A549 (cell line): ENCODE results near the gene MED1.
A peak's percentile ranks its signal among the peaks of the same experiment; 100 is the strongest.

Experiments
- EP300 ChIP-seq, 2 experiments: fragments of >200 bp; sonication (Bioruptor Twin); formaldehyde crosslinking; IDR thresholded peaks; 2 replicates in 1 of 2; 3 replicates in 1 of 2; pipeline ENCODE4 v1.6.1; 2016 to 2017
- HES2 ChIP-seq: fragments of >200 bp; sonication (Bioruptor Twin); formaldehyde crosslinking; IDR thresholded peaks from 2 replicates; pipeline ENCODE4 v1.6.1; 2016
- JUN ChIP-seq, 2 experiments: fragments of >200 bp; sonication (Bioruptor Twin); formaldehyde crosslinking; IDR thresholded peaks; 2 replicates in 1 of 2; 3 replicates in 1 of 2; pipeline ENCODE4 v1.6.1; 2016 to 2017
- TF ChIP-seq, protein P1 (sequence below): fragments of >200 bp; sonication (Bioruptor Twin); formaldehyde crosslinking; IDR thresholded peaks from 3 replicates; pipeline ENCODE4 v1.5.1; 2016

GRCh38 chr17:39450847-39451581 is at the start of gene MED1:
- TF ChIP-seq, protein P1, sequence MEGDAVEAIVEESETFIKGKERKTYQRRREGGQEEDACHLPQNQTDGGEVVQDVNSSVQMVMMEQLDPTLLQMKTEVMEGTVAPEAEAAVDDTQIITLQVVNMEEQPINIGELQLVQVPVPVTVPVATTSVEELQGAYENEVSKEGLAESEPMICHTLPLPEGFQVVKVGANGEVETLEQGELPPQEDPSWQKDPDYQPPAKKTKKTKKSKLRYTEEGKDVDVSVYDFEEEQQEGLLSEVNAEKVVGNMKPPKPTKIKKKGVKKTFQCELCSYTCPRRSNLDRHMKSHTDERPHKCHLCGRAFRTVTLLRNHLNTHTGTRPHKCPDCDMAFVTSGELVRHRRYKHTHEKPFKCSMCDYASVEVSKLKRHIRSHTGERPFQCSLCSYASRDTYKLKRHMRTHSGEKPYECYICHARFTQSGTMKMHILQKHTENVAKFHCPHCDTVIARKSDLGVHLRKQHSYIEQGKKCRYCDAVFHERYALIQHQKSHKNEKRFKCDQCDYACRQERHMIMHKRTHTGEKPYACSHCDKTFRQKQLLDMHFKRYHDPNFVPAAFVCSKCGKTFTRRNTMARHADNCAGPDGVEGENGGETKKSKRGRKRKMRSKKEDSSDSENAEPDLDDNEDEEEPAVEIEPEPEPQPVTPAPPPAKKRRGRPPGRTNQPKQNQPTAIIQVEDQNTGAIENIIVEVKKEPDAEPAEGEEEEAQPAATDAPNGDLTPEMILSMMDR, result no peak
- TF ChIP-seq JUN (IDR thresholded peaks at IDR 0.05) (peak; percentile 79 to 87), HES2 (no peak), EP300 (IDR thresholded peaks at IDR 0.05) (no peak)
